SU-DHL-6 (cell line): ENCODE results near the gene FAM43A.

Experiments used
- H2AFZ ChIP-seq: fragments of 200-600 bp; sonication (generic); 2 replicates; pipeline ENCODE4 v1.6.1; 2014; ENCODE audit warnings: low read depth, mild to moderate bottlenecking, moderate library complexity, mixed read lengths, antibody characterized with exemption, low read length; ENCODE audit not compliant: severe bottlenecking
- H3F3A ChIP-seq: fragments of 200-600 bp; shearing (Covaris generic); 2 replicates; pipeline ENCODE4 v1.6.0; 2016; ENCODE audit warnings: antibody characterized with exemption, mild to moderate bottlenecking; ENCODE audit not compliant: insufficient read depth
- H3K27ac ChIP-seq: fragments of 200-600 bp; sonication (generic); 2 replicates; pipeline ENCODE4 v1.5.1; 2016; ENCODE audit warnings: low read depth, mild to moderate bottlenecking, low read length, moderate library complexity, mixed read lengths
- H3K27me3 ChIP-seq: fragments of 200-600 bp; sonication (generic), shearing (Covaris generic); 2 replicates; pipeline ENCODE4 v1.6.0; 2014; ENCODE audit warnings: mild to moderate bottlenecking, low read length
- H3K36me3 ChIP-seq: fragments of 200-600 bp; sonication (generic); 2 replicates; pipeline ENCODE4 v1.6.1; 2014; ENCODE audit warnings: mild to moderate bottlenecking, low read length, mixed read lengths
- H3K4me2 ChIP-seq: fragments of 300-600, 200-600 bp; shearing (Covaris generic), sonication (generic); 2 replicates; pipeline ENCODE4 v1.6.0; 2014; ENCODE audit warnings: low read length, low read depth, mild to moderate bottlenecking; ENCODE audit not compliant: poor library complexity, severe bottlenecking
- H3K4me3 ChIP-seq: fragments of 200-600 bp; sonication (generic); 2 replicates; pipeline ENCODE4 v1.5.1; 2014; ENCODE audit warnings: antibody characterized with exemption, low read length, mild to moderate bottlenecking, mixed read lengths; ENCODE audit not compliant: insufficient read depth, poor library complexity, severe bottlenecking
- H3K79me2 ChIP-seq: fragments of 200-600 bp; sonication (generic); 2 replicates; pipeline ENCODE4 v1.6.1; 2014; ENCODE audit warnings: mild to moderate bottlenecking, low read length, moderate library complexity; ENCODE audit not compliant: insufficient read depth
- H3K9ac ChIP-seq: fragments of 200-600 bp; sonication (generic); 2 replicates; pipeline ENCODE4 v1.7.0; 2014; ENCODE audit warnings: mild to moderate bottlenecking, low read length
- H3K9me2 ChIP-seq: fragments of 200-600 bp; sonication (generic); replicated peaks from 2 replicates; pipeline ENCODE4 v1.6.1; 2014; ENCODE audit warnings: low read length; ENCODE audit not compliant: insufficient read depth
- H3K9me3 ChIP-seq: fragments of 200-600 bp; sonication (generic); 2 replicates; pipeline ENCODE4 v1.6.1; 2014; ENCODE audit warnings: low read length, mixed read lengths; ENCODE audit not compliant: insufficient read depth
- H4K20me1 ChIP-seq: fragments of 200-600 bp; sonication (generic); 2 replicates; pipeline ENCODE4 v1.6.1; 2014; ENCODE audit warnings: low read depth, mild to moderate bottlenecking, antibody characterized with exemption, low read length, moderate library complexity, mixed read lengths
- CTCF ChIP-seq: fragments of 200-600 bp; sonication (generic); IDR thresholded peaks from one replicate; pipeline ENCODE4 v1.5.1; 2017; ENCODE audit warnings: antibody characterized with exemption, mild to moderate bottlenecking, low read length, moderate library complexity; ENCODE audit not compliant: insufficient read depth, poor library complexity, severe bottlenecking
- EZH2phosphoT487 ChIP-seq: fragments of 200-600 bp; sonication (generic), shearing (Covaris generic); conservative IDR thresholded peaks from 2 replicates; pipeline ENCODE4 v1.6.1; 2018; ENCODE audit warnings: mild to moderate bottlenecking, antibody characterized with exemption, low read length, moderate library complexity, mixed read lengths

FAM43A gene

DNA sequence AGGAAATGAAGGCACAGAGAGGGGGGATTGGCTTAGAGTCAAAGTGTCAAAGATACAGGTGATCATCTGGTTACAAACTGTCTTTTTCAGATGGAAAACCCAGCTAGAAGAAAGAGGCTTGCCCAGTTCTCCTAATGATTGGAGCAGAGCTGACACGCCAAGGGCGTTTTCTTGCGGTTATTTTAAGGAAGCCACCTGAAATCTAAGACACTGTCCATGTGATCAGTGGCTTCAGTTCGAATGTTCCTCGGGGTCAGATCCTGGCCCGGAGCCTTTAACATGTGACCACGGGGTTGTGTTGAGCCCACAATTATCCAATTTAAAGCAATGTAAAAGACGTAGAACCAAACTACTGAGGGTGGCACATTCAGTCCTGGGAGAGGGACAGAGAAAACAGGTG lies 19.5 kb downstream of the FAM43A start:
- no peaks in the 10 kb centered on the region for H3K27me3 ChIP-seq
- no peaks in the 10 kb centered on the region for H3K9me3 ChIP-seq
- H3K9ac ChIP-seq = no peak overlapping the region
- no peak overlapping the region for H3K4me2 ChIP-seq
- H3K4me3 ChIP-seq = no peak overlapping the region
- no peak overlapping the region for H3K27ac ChIP-seq
- no peaks in the 10 kb centered on the region for H4K20me1 ChIP-seq
- no peak overlapping the region for H2AFZ ChIP-seq
- H3K9me2 ChIP-seq = no peaks in the 10 kb centered on the region
- TF ChIP-seq EZH2phosphoT487 (no peak), CTCF (no peak)
- H3F3A ChIP-seq = no peaks in the 10 kb centered on the region
- no peaks in the 10 kb centered on the region for H3K79me2 ChIP-seq
- no peaks in the 10 kb centered on the region for H3K36me3 ChIP-seq

DNA sequence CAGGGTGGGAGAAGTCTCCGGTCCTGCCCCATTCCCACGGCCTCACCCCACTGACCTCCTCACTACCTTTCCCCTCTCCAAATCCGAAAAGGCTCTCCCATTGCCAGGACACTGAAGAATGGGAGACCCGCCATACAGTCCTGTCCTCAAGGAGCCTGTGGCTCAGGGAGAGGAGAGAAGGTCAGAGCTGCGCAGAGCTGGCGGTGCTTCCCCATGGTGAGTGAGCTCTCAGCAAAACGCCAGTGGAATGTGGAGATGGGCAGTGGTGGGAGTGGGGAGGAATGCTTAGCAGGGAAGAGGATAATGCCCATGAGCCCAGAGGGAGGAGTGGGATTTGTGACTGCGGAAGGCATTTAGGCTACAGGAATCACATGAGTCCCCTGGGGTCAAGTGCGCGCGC lies 20.1 kb downstream of the FAM43A start:
- no peaks in the 10 kb centered on the region for H3K9me3 ChIP-seq
- no peak overlapping the region for H2AFZ ChIP-seq
- no peak for TF ChIP-seq CTCF
- no peak for TF ChIP-seq EZH2phosphoT487

DNA sequence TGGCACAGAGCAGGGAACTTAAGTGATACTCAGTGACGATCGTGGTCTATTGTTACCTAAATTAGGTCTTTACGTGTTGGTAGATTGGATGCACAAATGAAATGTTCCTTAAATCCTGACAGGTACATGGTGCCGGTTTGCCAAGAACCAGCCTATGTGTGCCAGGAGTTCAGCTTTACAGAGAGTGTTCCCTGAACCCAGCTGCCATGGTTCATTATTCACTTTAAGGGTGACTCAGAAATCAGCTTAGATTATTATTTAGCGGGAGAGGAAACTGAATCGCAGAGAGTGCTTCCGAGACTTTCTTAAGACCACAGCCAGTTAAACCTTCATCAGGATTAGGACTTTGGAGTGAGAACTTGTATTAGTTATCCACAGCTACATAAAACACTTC lies 21.5 kb downstream of the FAM43A start:
- H2AFZ ChIP-seq = no peak overlapping the region
- no peaks in the 10 kb centered on the region for H3K36me3 ChIP-seq
- H4K20me1 ChIP-seq = no peaks in the 10 kb centered on the region
- no peaks in the 10 kb centered on the region for H3K79me2 ChIP-seq
- no peak for TF ChIP-seq CTCF
- no peak for TF ChIP-seq EZH2phosphoT487
- no peak overlapping the region for H3K9ac ChIP-seq
- no peak overlapping the region for H3K27ac ChIP-seq
- no peak overlapping the region for H3K4me2 ChIP-seq
- H3K4me3 ChIP-seq = no peak overlapping the region
- no peaks in the 10 kb centered on the region for H3F3A ChIP-seq
- no peaks in the 10 kb centered on the region for H3K9me3 ChIP-seq
- H3K9me2 ChIP-seq = no peaks in the 10 kb centered on the region
- H3K27me3 ChIP-seq = no peaks in the 10 kb centered on the region

More for the DNA sequence above, 20.1 kb downstream of the FAM43A start:
- H3K36me3 ChIP-seq = no peaks in the 10 kb centered on the region
- no peaks in the 10 kb centered on the region for H3K9me2 ChIP-seq
- H3K27me3 ChIP-seq = no peaks in the 10 kb centered on the region
- no peaks in the 10 kb centered on the region for H3K79me2 ChIP-seq
- H3K9ac ChIP-seq = no peak overlapping the region
- H4K20me1 ChIP-seq = no peaks in the 10 kb centered on the region
- H3K4me2 ChIP-seq = no peak overlapping the region
- no peak overlapping the region for H3K27ac ChIP-seq
- H3F3A ChIP-seq = no peaks in the 10 kb centered on the region
- H3K4me3 ChIP-seq = no peak overlapping the region
